Dedifferentiated amniotic fluid mesenchymal stem cell (primary cell): ENCODE measurements around the gene SAXO2.
"Not testable (repeated sequence)": the region's sequence is repeated elsewhere in the genome, so short reads cannot be mapped to it uniquely, and the experiment has no call there.

Experiments used
- DNase-seq: peaks from one replicate; pipeline ENCODE4 v3.0.0-alpha.2; 2016; ENCODE audit errors: extremely low spot score

SAXO2 gene

DNA sequence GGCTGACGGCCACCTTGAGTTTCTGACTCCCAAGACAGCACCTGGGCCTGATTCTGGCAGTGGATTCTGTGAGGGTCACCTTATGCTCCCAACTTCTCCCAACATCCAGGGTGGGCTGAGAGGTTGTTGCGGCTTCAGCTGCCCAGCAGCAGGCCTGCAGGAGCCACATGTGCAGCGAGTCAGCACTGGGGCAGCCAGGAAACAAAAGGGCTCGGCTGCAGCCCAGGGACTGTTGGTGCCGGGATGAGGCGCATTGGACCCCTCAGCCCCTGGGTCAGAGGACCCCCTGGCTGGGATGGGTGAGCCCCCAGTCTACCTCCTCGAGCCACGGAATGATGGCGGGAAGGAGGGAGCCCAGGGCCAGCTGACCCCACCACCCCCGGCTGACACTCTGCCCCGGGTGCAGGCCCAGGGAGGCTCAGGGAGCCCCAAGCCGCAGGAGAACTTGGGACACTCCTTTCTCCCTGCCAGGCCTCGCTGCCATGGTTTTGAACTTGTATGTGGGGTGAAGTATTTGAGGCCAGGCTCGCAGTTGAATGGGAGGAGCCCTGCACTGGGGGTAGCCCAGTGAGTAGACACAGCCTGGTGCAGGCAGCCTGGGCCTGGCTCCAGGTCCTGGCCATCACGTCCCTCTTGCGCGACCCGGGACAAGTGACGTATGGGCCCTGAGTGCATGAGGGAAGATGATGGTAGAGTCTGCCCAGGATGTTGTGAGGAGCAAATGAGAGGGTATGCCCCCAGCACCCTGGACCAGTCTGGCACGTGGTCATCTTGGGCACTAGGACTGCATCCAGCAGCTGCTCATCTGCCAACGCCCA is 51.5 kb downstream of the SAXO2 start:
- DNase-seq, result not testable (repeated sequence)

GRCh38 chr15:82314769-82315518 is 52.3 kb downstream of the SAXO2 start:
- DNase-seq, result no peak

GRCh38 chr15:82315519-82316246 is 53.1 kb downstream of the SAXO2 start:
- no peak for DNase-seq

DNA sequence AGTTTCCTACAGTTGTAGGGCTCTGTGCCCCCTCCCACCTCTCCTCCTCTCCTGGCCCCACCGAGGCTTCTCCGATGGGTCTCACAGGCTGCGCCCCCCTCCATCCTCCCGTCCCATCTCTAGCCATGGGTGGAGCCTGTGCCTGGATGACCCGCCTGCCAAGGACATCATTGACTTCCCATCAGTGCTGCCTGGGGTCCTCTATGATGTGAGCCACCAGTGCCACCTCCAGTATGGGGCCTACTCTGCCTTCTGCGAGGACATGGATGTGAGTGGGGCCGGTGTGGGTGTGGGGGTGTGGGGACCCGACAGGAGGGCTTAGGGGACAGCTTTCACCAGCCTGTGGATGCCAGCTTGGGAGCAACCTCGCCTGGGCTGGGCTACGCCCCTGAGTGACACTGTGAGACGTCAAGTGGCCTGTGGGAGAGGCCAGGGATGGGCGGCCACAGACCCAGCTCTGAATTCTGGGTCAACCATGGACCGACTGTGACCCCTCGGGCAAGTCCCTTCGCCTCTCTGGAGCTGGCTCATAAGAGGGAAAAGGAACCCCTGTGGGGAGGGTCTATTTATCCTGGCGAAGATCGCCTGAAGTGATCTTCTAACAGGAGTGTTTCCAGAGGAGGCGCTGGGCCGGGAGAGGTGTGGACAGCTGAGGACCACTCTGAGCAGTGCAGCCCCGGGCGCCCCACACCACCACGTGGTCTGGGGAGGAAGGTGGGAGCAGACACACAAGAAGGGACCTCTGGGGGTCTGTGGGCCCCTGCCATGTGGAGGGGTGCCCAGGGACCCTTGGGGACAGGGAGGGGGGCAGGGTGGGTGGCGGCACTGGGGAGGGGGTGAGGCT is 53.9 kb downstream of the SAXO2 start:
- not testable (repeated sequence) for DNase-seq

DNA sequence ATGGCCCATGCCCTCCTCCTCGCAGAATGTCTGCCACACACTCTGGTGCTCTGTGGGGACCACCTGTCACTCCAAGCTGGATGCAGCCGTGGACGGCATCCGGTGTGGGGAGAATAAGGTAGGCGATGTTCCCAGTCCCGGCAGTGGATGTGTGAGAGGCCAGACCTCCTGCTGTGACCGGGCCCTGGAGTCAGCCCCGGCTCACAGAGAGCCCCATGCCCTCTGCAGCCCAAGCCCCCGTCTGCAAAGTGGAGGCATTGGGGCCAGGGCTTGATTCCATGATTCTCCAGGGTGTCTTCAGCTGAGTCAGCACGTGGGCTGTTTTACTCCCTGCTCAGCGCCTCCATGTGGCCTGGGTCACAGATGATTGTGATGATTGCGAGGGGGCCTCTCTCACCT is 54.5 kb downstream of the SAXO2 start:
- DNase-seq, result no peak

- DNase-seq, result not testable (repeated sequence)
Observed at GRCh38 chr15:82317516-82317915, 54.9 kb downstream of the SAXO2 start.

DNA sequence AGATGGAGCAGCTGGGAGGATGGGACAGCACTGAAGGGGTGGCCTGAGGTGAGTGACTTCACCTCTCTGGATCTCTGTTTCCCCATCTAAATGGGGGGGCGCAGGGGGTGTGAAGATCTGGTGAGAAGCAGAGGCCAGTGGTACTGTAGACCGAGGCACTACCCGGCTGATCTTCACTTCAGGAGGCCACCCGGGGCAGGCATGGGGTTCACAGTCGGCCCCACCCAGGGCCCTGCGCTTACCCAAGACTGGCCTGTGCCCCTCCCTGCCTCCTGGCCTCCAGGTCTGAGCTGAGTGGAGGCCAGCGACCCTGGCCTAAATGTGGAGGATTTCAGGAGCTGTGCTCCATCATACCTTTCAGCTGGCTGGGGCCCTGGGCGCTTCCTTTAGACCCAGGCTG is 55.7 kb downstream of the SAXO2 start:
- not testable (repeated sequence) for DNase-seq

GRCh38 chr15:82319522-82320278 is 57.1 kb downstream of the SAXO2 start:
- not testable (repeated sequence) for DNase-seq

DNA sequence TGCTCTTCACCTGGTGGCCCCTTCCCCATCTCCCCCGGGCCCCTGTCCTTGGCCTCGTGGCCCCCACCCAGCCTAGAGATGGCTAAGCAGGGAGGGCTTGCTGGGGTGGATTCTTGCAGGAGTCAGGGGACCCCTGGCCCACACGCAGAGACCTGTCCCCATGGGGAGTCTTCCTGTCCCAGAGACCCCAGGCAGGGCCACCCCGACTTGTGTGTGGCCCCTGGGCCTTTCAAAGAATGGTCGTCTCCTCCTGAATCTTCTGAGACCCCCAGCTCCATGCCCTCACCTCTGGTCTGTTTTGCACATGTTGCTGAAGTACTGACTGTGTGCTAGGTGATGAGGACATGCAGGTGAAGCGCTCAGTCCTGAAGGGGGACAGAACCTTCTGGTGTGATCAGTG is 58.2 kb downstream of the SAXO2 start:
- not testable (repeated sequence) for DNase-seq

DNA sequence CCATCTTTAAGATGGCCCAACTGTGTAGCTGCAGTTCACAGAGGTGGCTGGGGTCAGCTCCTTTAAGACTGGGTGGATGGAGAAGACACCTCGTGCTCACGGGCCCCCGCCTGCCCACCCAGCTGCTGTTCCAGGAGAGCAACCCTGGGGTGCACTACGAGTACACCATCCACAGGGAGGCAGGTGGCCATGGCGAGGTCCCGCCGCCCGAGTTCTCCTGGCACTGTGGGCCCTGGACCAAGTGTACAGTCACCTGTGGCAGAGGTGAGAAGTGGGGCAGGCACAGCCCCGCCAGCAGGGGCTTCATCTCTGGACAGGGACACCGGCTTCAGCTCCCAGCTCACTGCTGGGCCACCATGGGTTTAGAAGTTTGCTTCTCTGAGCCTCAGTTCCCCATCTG is 59.9 kb downstream of the SAXO2 start:
- DNase-seq, result not testable (repeated sequence)

DNA sequence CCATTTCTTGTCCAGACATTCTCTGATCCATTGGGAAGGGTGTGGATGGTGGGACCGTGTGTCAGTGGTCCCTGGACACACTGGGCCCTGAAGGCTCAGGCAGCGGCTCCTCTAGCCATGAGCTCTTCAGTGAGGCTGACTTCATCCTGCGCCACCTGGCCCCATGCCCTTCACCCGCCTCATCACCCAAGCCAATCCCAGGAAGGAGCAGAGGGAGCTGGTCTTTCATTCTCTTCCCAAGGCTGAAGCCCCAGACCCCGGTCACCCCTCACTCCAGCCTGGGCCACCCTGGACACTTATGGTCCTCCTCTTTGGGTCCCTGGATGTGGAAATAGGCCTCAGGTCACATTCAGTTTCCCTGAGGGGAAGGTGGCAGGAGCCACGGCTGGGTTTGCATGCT is 62.2 kb downstream of the SAXO2 start:
- not testable (repeated sequence) for DNase-seq

GRCh38 chr15:82325646-82326045 is 63.0 kb downstream of the SAXO2 start:
- DNase-seq, result not testable (repeated sequence)

DNA sequence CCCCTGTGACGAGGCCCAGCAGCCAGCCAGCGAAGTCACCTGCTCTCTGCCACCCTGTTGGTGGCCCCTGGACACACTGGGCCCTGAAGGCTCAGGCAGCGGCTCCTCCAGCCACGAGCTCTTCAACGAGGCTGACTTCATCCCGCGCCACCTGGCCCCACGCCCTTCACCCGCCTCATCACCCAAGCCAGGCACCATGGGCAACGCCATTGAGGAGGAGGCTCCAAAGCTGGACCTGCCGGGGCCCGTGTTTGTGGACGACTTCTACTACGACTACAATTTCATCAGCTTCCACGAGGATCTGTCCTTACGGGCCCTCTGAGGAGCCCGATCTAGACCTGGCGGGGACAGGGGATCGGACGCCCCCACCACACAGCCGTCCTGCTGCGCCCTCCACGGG is 64.3 kb downstream of the SAXO2 start:
- not testable (repeated sequence) for DNase-seq

GRCh38 chr15:82327372-82327771 is 64.8 kb downstream of the SAXO2 start:
- not testable (repeated sequence) for DNase-seq

GRCh38 chr15:82329039-82329438 is 66.4 kb downstream of the SAXO2 start:
- not testable (repeated sequence) for DNase-seq

DNA sequence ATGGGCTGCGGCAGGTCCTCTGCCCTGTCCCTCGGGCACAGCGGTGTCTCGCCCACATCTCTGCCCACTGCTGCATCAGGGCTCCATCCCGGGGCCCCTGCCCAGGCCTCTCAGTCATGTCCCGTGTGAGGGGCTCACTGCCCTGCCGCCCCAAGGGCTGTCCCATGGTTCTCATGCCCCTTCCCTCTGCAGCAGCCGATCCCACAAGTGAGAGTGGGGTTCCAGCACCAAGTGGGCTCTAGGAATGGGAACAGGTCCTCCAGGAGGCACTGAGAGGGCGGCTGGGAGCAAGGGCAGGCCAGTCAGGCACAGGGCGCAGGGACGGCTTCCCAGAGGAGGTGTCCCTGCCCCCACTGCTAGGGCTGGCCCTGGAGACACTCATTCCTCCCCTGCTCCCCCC is 68.3 kb downstream of the SAXO2 start:
- DNase-seq, result not testable (repeated sequence)

DNA sequence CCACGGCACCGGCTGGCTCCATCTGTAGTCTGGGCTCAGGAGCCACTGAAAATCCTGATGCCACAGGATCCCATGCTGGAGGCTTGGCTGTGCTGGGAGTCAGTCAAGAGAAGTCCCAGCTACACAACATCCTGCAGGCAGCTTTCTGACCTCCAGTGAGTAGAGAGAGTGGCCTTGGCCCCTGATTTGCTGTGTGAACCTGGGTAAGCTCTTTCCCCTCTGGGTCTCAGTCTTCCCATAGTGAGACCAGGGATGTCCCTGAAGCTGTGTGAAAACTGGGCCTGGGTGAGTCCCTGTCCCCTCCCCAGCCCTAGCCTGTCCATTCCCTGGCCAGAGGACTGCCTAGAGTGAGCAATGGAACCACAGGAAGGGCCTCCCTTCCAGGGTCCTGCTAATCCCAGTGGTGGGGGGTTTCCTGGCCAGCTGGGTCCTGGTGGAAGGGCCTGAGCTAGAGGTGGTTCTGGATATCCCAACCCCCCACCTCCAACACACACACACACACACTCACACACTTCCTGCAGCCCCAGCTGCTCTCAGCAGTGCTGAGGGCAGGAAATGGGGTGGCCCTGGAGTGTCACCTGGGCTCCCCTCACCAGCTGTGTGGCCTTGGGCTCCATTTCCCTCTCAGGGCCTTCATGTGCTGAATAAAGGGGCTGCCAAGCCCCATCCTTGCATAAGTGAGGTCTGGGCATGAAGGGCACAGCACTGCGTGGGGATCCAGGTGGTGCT is 69.1 kb downstream of the SAXO2 start:
- not testable (repeated sequence) for DNase-seq

GRCh38 chr15:82332711-82333602 is 70.3 kb downstream of the SAXO2 start:
- DNase-seq, result not testable (repeated sequence)
